Measurements from ENCODE around the gene FAM107B.

DNA sequence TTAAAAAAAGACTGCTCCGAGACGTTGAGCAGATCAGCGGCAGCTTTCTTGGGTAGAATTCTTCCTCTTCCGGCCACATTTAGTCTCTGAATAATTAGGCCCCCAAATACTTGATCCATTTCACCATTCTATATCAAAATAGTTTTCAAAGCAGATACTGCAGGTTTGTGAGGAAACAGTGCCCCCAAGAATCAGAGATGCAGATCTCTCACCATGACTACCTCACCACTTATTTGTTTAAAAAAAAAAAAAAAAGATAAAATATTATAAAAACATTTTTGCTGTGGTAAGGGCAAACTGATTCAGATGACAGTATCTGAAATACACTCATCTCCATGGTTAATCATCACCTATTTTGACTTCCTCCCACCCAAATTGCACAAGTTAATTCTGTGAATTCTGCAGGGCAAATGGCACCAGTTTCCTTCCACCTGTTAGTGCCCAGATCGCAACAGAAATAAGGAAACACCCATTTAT lies 210.4 kb downstream of the FAM107B start:
- TF ChIP-seq, protein P1, sequence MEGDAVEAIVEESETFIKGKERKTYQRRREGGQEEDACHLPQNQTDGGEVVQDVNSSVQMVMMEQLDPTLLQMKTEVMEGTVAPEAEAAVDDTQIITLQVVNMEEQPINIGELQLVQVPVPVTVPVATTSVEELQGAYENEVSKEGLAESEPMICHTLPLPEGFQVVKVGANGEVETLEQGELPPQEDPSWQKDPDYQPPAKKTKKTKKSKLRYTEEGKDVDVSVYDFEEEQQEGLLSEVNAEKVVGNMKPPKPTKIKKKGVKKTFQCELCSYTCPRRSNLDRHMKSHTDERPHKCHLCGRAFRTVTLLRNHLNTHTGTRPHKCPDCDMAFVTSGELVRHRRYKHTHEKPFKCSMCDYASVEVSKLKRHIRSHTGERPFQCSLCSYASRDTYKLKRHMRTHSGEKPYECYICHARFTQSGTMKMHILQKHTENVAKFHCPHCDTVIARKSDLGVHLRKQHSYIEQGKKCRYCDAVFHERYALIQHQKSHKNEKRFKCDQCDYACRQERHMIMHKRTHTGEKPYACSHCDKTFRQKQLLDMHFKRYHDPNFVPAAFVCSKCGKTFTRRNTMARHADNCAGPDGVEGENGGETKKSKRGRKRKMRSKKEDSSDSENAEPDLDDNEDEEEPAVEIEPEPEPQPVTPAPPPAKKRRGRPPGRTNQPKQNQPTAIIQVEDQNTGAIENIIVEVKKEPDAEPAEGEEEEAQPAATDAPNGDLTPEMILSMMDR (IDR thresholded peaks at IDR 0.05; ENCODE audit: control extremely low read depth in 1 of 3, insufficient read depth in 1 of 3, low read depth in 1 of 3, low read length in 3 of 3), result no peak
- TF ChIP-seq, protein P2, sequence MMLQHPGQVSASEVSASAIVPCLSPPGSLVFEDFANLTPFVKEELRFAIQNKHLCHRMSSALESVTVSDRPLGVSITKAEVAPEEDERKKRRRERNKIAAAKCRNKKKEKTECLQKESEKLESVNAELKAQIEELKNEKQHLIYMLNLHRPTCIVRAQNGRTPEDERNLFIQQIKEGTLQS (IDR thresholded peaks at IDR 0.05; ENCODE audit: insufficient read depth, low read depth, low read length), result no peak
- TF ChIP-seq CBX5 (IDR thresholded peaks at IDR 0.05; ENCODE audit: low read depth, low read length) (no peak), TEAD4 (IDR thresholded peaks at IDR 0.05; ENCODE audit: low read depth, low read length) (no peak), TCF12 (IDR thresholded peaks at IDR 0.05; ENCODE audit: low read depth, low read length) (no peak)
- TF ChIP-seq, protein P3, sequence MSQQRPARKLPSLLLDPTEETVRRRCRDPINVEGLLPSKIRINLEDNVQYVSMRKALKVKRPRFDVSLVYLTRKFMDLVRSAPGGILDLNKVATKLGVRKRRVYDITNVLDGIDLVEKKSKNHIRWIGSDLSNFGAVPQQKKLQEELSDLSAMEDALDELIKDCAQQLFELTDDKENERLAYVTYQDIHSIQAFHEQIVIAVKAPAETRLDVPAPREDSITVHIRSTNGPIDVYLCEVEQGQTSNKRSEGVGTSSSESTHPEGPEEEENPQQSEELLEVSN (IDR thresholded peaks at IDR 0.05), result no peak

All from H1 (cell line).